GM12878 (cell line): ENCODE measurements around the gene P2RX1. TPM values are rescaled to one million over a fixed set of nuclear protein-coding genes. Genes with fewer than 3 reads are reported as not detected.

Experiments
- BCL11A ChIP-seq: IDR thresholded peaks from 2 replicates; pipeline ENCODE4 v1.6.1; 2011; ENCODE audit warnings: low read depth, low read length
- CBX3 ChIP-seq: fragments of 200-600 bp; sonication (generic); IDR thresholded peaks from 2 replicates; pipeline ENCODE4 v1.6.1; 2016; ENCODE audit warnings: low read depth, borderline replicate concordance
- CEBPB ChIP-seq, 2 experiments: fragments of 150-350 bp in 1 of 2; IDR thresholded peaks; 2 replicates each; pipeline ENCODE4 v1.6.1; 2012 to 2014; ENCODE audit warnings: low read depth in 2 of 2, low read length in 2 of 2, borderline replicate concordance in 1 of 2, inconsistent platforms in 1 of 2
- DPF2 ChIP-seq: fragments of 450-650 bp; IDR thresholded peaks from 2 replicates; pipeline ENCODE4 v1.6.1; 2017; ENCODE audit warnings: mild to moderate bottlenecking
- ELK1 ChIP-seq: IDR thresholded peaks from 2 replicates; pipeline ENCODE4 v1.6.1; 2012; ENCODE audit warnings: low read depth, low read length, improper control_type of control experiment
- FOXM1 ChIP-seq: IDR thresholded peaks from 2 replicates; pipeline ENCODE4 v1.6.1; 2012; ENCODE audit warnings: low read depth, mild to moderate bottlenecking, inconsistent platforms, low read length, moderate library complexity
- MEF2A ChIP-seq: IDR thresholded peaks from 2 replicates; pipeline ENCODE4 v1.6.1; 2011; ENCODE audit warnings: low read depth, mild to moderate bottlenecking, low read length, moderate library complexity; ENCODE audit not compliant: insufficient read depth
- PBX3 ChIP-seq: IDR thresholded peaks from 2 replicates; pipeline ENCODE4 v1.6.1; 2011; ENCODE audit warnings: mild to moderate bottlenecking, low read depth, low read length, moderate library complexity; ENCODE audit not compliant: insufficient replicate concordance
- PRDM15 ChIP-seq: fragments of 450-650 bp; formaldehyde crosslinking; IDR thresholded peaks from 2 replicates; pipeline ENCODE4 v1.4.0; 2020; ENCODE audit warnings: mild to moderate bottlenecking, moderate library complexity
- REST ChIP-seq: IDR thresholded peaks from 2 replicates; pipeline ENCODE4 v1.6.1; 2012; ENCODE audit warnings: mild to moderate bottlenecking, low read depth, low read length
- SUZ12 ChIP-seq: fragments of 200-600 bp; sonication (generic); IDR thresholded peaks from one replicate; pipeline ENCODE4 v1.6.1; 2018; ENCODE audit warnings: antibody characterized with exemption, mild to moderate bottlenecking; ENCODE audit not compliant: unreplicated experiment
- TCF3 ChIP-seq: IDR thresholded peaks from 2 replicates; pipeline ENCODE4 v1.6.1; 2012; ENCODE audit warnings: low read depth, mild to moderate bottlenecking, low read length, borderline replicate concordance; ENCODE audit not compliant: insufficient read depth
- ZBTB11 ChIP-seq: fragments of 450-650 bp; formaldehyde crosslinking; IDR thresholded peaks from 2 replicates; pipeline ENCODE4 v1.5.0; 2022; ENCODE audit warnings: mild to moderate bottlenecking, missing genetic modification characterization
- ZNF24 ChIP-seq: fragments of 450-650 bp; IDR thresholded peaks from 2 replicates; pipeline ENCODE4 v1.6.1; 2017; ENCODE audit warnings: antibody characterized with exemption, mild to moderate bottlenecking
- polyA plus RNA-seq, 11 experiments: library from polyadenylated mRNA; depleted of rRNA in 4 of 11; unstranded in 6 of 11; stranded (reverse) in 5 of 11; fragments of >200 nt; fragmentation: Nextera tagmentation in 4 of 11; fragmentation: Illumina TruSeq in 1 of 11; extraction: Ambion mirVana in 4 of 11; extraction: Trizol in 1 of 11; gene quantifications; 1 replicate in 1 of 11; 2 replicates in 10 of 11; pipeline versions ENCODE4 v1.2.1 to v1.2.3, GENCODE V29; 2011 to 2016; ENCODE audit warnings: inconsistent platforms in 2 of 11, missing spikeins in 2 of 11, low read depth in 1 of 11
- total RNA-seq, 4 experiments: library from RNA; depleted of rRNA in 3 of 4; stranded (reverse); fragments of >200 nt in 3 of 4; fragmentation: Illumina TruSeq in 1 of 4; extraction: Trizol in 1 of 4; gene quantifications; 2 replicates each; pipeline versions ENCODE4 v1.2.1 to v1.2.3, GENCODE V29; 2013 to 2021

Gene P2RX1
- total and polyA plus RNA-seq, 10 of the 15 experiments (the other 5 are each of a cell fraction or from before 2014, with no cell fraction given) = 0.12 to 6.2 (median 3.4) TPM

GRCh38 chr17:3947318-3947810 is 31.1 kb upstream of the P2RX1 start (continued):
- TF ChIP-seq TCF3 (no peak), SUZ12 (no peak), ZNF24 (no peak), ZBTB11 (CRISPR knock-in tag) (no peak), CBX3 (no peak), DPF2 (no peak), PRDM15 (CRISPR knock-in tag) (no peak), CEBPB (IDR thresholded peaks at IDR 0.05; ENCODE audit: borderline replicate concordance in 1 of 2, low read depth in 2 of 2, low read length in 2 of 2) (no peak), REST (no peak), MEF2A (no peak), ELK1 (no peak), PBX3 (no peak), FOXM1 (no peak), BCL11A (no peak)
